ENCODE data around the gene KHDC3L.
"Not testable (repeated sequence)": the region's sequence is repeated elsewhere in the genome, so short reads cannot be mapped to it uniquely, and the experiment has no call there.

The KHDC3L gene

DNA sequence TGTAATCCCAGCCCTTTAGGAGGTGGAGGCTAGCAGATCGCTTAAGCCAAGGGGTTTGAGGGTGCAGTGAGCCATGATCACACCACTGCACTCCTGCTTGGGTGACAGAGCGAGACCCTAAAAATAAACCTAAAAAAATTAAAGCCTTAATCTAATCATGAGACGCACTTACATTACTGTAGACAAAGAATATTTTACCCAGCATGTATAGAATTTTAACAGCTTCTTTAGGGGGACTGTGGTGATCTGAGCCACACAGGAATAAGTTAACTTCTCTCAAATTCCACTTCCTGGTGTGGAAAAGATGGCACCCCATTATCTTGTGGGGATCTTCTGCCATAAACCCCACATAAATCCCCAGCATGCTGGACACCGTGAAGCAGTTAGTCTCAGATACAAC is 9.5 kb downstream of the KHDC3L start:
- no peak for DNase-seq

- peak; percentile 85 to 97 for DNase-seq
Observed at GRCh38 chr6:73372516-73372915, 10.1 kb downstream of the KHDC3L start.

DNA sequence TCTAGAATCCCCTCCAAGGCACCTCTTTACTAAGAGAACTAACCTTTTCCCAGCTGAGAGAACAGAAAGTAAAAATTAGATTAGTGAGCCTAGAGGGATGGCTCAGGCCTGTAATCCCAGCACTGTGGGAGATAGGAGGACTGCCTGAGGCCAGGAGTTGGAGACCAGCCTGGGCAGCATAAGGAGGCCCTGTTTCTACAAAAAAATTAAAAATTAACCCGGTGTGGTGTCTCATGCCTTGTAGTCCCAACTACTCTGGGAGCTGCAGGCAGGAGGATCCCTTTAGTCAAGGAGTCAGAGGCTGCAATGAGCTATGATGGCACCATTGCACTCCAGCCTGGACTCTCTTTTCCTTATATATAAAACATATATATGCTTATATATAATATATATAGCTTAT is 12.8 kb downstream of the KHDC3L start:
- DNase-seq = peak in 1 of 2 experiments; percentile 32

DNA sequence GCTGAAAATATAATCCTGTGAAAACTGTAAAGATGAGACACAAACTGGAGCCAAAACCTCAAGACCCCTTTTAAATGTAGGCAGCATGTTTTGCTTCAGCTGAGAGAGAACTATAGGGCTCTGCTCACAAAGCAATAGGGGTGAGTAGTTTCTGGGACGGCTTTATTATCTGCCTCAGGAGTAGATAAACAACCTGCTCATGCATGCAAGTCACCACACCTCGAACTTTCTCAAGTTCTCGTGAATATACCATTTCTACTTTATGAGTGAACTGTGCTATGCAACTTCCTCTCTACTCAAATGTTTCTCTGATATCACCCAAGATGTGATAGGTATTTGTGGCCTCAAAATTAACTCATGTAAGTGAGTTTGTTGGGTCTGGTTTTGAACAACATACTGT is 14.8 kb downstream of the KHDC3L start:
- DNase-seq = no peak

GRCh38 chr6:73381531-73381930 is 19.1 kb downstream of the KHDC3L start:
- not testable (repeated sequence) for DNase-seq

DNA sequence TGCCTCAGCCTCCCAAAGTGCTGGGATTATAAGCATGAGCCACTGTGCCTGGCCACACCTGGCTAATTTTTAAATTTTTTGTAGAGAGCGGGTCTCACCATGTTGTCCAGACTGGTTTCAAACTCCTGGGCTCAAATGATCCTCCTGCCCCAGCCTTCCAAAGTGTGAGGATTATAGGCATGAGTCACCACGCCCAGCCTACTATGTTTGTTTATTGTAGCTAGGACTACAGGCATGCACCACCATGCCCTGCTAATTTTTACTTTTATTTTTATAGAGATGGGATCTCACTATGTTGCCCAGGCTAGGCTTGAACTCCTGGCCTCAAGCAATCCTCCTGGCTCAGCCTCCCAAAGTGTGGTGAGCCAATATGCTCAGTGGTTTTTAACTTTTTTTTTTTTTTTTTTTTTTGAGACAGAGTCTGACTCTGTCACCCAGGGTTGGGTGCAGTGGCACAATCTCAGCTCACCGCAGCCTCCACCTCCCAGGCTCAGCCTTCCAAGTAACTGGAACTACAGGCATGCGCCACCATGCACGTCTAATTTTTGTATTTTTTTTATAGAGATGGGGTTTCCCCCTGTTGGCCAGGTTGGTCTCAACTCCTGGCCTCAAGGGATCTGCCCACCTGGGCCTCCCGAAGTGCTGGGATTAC is 20.1 kb downstream of the KHDC3L start:
- no peak for DNase-seq

DNA sequence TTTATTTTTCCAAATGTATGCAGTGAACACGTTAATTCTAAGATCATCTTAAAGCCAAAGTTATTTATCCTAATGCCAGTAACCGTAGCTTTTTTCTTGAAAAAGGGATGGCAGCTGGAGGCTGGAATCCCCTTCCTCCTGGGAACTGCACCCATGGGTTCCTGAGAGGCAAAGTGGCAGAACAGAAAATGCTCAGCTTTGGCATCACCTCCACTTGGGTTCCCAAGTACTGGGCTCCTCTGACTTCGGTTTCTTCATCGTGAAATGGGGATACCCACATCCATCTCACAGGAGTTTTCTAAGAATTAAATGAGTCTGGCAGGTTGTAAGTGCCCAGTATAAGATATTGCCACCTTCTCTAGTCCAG is 26.0 kb downstream of the KHDC3L start:
- DNase-seq = no peak

DNA sequence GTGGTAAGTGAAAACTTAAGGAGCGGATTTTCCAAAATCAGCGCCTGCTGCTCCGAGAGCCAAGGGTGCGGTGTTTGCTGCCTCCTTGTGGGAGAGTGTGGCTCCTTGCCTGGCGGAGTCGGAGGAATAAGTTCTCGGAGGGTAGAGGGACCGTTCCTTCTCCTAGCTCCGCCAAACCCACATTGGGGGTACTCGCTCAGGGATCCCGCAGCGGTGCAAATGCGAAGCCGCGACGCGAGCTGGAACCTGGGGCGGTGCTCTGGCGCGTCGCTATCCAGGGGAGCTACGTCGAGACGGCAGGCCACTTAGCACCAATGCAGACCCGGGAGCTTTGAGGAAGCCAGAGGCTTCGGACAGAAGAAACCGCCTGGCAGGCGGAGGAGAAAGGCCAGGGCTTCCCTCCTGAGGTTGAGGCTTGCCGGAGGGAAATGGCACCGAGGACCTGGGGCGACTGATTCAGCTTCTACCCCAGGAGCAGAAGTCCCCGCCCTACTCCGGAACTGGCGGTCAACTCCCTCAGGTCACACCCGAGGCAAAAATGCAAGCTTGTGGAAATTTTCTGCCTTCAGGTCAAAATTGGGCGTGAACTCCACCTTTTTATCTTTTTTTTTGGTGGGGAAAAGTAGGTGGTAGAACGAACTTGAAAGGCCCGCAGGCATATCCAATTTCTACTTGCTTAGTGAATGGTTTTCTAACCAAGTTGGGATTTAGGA is 26.5 kb downstream of the KHDC3L start:
- peak in 1 of 2 experiments; percentile 55 for DNase-seq

GRCh38 chr6:73389854-73390253 is 27.4 kb downstream of the KHDC3L start:
- DNase-seq = no peak

DNA sequence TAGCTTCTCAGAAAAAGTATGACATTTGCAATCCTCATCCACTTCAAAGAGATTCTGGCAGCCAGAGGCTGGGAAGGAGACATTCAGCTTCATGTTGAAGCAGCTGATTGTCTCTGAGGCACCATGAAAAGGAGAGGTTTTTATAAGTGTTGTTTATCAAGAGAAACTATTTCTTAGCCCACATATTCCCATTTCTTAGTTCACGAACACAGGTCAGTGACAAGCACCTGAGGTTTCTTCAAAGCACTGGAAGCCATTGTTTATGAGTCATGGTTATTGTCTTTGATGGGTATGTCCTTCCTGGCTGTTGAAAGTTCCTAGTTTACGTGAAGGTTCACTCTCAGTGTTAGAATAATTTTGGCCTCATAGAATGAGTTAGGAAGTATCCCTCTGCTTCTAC is 29.2 kb downstream of the KHDC3L start:
- DNase-seq = no peak

DNA sequence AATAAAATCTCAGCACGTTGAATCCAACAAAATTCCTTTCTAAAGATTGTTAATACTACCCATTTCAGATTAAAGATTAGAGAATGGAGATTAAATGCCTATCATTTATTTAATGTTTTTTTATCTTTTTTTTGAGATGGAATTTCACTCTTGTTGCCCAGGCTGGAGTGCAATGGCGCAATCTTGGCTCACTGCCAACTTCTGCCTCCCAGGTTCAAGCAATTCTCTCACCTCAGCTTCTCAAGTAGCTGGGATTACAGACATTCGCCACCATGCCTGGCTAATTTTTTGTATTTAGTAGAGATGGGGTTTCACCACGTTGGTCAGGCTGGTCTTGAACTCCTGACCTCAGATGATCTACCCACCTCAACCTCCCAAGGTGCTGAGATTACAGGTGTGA is 29.7 kb downstream of the KHDC3L start:
- not testable (repeated sequence) for DNase-seq

GRCh38 chr6:73393278-73393677 is 30.8 kb downstream of the KHDC3L start:
- DNase-seq = no peak

GRCh38 chr6:73394577-73395354 is 32.3 kb downstream of the KHDC3L start, which contains the start of gene DDX43:
DDX43 (plus strand) TSS chr6:73394828; CDS start chr6:73394906, 78 bp downstream.
- DNase-seq = no peak

DNA sequence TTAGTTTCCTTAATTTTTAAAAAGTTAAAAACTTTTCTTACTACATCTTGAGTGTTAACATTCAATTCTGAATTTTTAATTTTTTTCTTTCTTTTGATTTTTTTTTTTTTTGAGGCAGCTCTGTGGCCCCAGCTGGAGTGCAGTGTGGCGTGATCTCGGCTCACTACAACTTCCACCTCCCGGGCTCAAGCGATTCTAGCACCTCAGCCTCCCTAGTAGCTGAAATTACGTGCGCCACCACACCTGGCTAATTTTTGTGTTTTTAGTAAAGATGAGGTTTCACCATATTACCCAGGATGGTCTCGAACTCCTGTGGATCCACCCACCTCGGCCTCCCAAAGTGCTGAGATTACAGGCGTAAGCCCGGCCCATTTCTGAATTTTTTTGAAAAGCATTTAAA is 33.4 kb downstream of the KHDC3L start:
- no peak for DNase-seq

GRCh38 chr6:73400656-73401055 is 38.2 kb downstream of the KHDC3L start:
- no peak for DNase-seq

DNA sequence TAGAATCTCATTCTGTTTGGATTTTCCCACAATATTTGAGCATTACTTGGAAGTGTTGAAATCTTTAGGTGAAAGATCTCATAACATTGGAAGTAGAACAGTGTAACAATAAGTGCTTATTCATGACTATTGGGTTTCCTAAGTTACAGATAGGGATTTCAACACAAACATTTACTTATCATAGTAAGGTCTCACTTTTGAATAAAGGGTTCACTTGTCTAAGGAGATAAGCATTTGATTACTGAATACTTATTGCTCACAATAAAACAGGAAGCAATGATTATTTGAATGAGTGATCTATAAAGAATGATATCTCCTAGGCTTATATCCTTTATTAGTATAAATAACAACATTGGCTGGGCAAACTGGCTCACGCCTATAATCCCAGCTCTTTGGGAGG is 46.9 kb downstream of the KHDC3L start:
- DNase-seq = no peak

DNA sequence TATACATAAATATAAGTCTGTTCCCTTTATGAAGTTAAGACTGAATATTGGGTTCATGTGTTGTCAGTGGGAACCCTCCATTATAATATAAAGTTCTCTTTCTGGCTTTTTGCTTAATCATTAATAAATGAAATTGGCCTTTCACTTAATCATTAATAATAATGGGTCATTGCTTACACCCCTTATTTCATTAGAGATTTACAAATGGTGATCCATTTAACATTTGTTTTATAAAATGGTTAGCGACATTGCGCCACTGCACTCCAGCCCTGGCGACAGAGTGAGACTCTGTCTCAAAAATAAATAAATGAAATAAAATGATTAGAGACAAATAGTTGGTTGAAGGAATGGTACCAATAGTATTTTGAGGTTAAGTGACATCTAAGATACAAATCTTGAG is 50.6 kb downstream of the KHDC3L start:
- no peak for DNase-seq

Data from cerebellar nuclear complex (tissue), 1 donor.